Panc1 (cell line): ENCODE measurements around the gene SLC27A4.
A peak's percentile ranks its signal among the peaks of the same experiment; 100 is the strongest.

ENCODE experiments used
- CTCF ChIP-seq: fragments of 450-650 bp; IDR thresholded peaks from 2 replicates; pipeline ENCODE4 v1.5.1; 2017; ENCODE audit warnings: mild to moderate bottlenecking
- POLR2AphosphoS5 ChIP-seq: IDR thresholded peaks from 2 replicates; pipeline ENCODE4 v1.6.1; 2012; ENCODE audit warnings: mild to moderate bottlenecking, low read depth, low read length, moderate library complexity
- REST ChIP-seq, 2 experiments: IDR thresholded peaks; 2 replicates each; pipeline ENCODE4 v1.6.1; 2011 to 2012; ENCODE audit warnings: low read depth in 2 of 2, control low read depth in 1 of 2, low read length in 1 of 2, mild to moderate bottlenecking in 1 of 2, moderate library complexity in 1 of 2; ENCODE audit not compliant: insufficient read depth in 1 of 2
- SIN3A ChIP-seq: IDR thresholded peaks from 2 replicates; pipeline ENCODE4 v1.6.1; 2012; ENCODE audit warnings: low read depth, mild to moderate bottlenecking, low read length, moderate library complexity, borderline replicate concordance; ENCODE audit not compliant: insufficient read depth
- TCF7L2 ChIP-seq: IDR thresholded peaks from 2 replicates; pipeline ENCODE4 v1.6.1; 2011; ENCODE audit warnings: mild to moderate bottlenecking, low read depth, low read length, inconsistent platforms

DNA sequence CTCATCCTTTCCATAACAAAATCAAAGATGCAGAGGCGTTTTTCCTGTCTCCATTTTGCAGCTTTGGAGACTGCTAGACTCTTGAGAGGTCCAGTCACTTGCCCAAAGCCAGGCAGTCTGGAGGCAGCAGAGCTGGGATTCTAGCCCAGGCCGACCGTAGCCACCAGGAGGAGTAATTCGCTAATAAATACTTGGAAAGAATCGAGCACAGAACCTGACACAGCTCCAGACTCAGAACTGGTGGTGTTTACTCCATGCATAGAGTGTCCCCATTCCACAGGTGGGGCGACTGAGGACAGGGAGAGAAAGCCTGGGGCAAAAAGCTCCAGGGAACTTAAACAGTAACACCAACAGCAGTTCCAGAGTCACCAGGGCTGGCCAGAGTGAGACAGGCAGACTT is 69.7 kb downstream of the SLC27A4 start:
- TF ChIP-seq CTCF (peak; percentile 27), POLR2AphosphoS5 (no peak), SIN3A (no peak), REST (IDR thresholded peaks at IDR 0.05; ENCODE audit: insufficient read depth in 1 of 2, low read depth in 2 of 2, low read length in 1 of 2) (no peak), TCF7L2 (no peak)
